ENCODE data around the gene PAQR4. TPM values are rescaled to one million over a fixed set of nuclear protein-coding genes. Genes with fewer than 3 reads are reported as not detected.

The PAQR4 gene
- total and polyA plus RNA-seq, 8 donors: 2.7 to 43.2 (median 9.7) TPM

- H3K36me3 ChIP-seq: peaks cover 0 to 37% (median 32%) of the 10 kb centered on the region in 4 donors
- TF ChIP-seq CTCF (IDR thresholded peaks at IDR 0.05) (no peak), POLR2AphosphoS5 (IDR thresholded peaks at IDR 0.05) (no peak), EP300 (IDR thresholded peaks at IDR 0.05) (no peak), POLR2A (IDR thresholded peaks at IDR 0.05) (no peak)
- H3K27ac ChIP-seq: no peak overlapping the region
- DNase-seq: no peak
- peaks cover 1 to 23% (median 20%) of the 10 kb centered on the region in 3 donors for H3K27me3 ChIP-seq
- no peaks in the 10 kb centered on the region for H3K9me3 ChIP-seq
- intact Hi-C loops (cut with DNase I; ENCODE audit: low total_unique reads): no loop called here
- WGBS, 5 donors: 83 to 89% (median 86%) methylated on average over 13 to 16 of the region's 16 CpGs
- no peak overlapping the region for H3K4me3 ChIP-seq
- H3K4me1 ChIP-seq: no peaks in the 10 kb centered on the region
These were observed 18.4 kb upstream of the PAQR4 start for GRCh38 chr16:2950773-2951172.

GRCh38 chr16:2952679-2953078 is 16.5 kb upstream of the PAQR4 start:
- no peaks in the 10 kb centered on the region for H3K9me3 ChIP-seq
- DNase-seq: no peak
- H3K4me3 ChIP-seq: no peak overlapping the region
- WGBS, 5 donors: 41 to 59% (median 55%) methylated on average over 10 to 11 of the region's 11 CpGs
- peaks cover 6 to 39% (median 33%) of the 10 kb centered on the region in 3 donors for H3K27me3 ChIP-seq
- TF ChIP-seq POLR2A (IDR thresholded peaks at IDR 0.05) (no peak), CTCF (IDR thresholded peaks at IDR 0.05) (no peak)
- H3K4me1 ChIP-seq: no peaks in the 10 kb centered on the region
- H3K27ac ChIP-seq: no peak overlapping the region
- H3K36me3 ChIP-seq: peaks cover 0 to 31% (median 22%) of the 10 kb centered on the region in 4 donors
- intact Hi-C loops (cut with DNase I; ENCODE audit: low total_unique reads): no loop called here

- DNase-seq: no peak
- H3K36me3 ChIP-seq: peaks cover 0 to 18% (median 14%) of the 10 kb centered on the region in 4 donors
- 45 to 55% (median 53%) methylated on average over 25 to 31 of the region's 31 CpGs for WGBS, 5 donors
- no peak overlapping the region for H3K27ac ChIP-seq
- H3K4me1 ChIP-seq: peaks cover 0 to 2% (median 0%) of the 10 kb centered on the region in 4 donors
- no peak overlapping the region for H3K4me3 ChIP-seq
- intact Hi-C loops (cut with DNase I; ENCODE audit: low total_unique reads): no loop called here
- TF ChIP-seq POLR2AphosphoS5 (IDR thresholded peaks at IDR 0.05) (no peak), POLR2A (IDR thresholded peaks at IDR 0.05) (no peak), CTCF (IDR thresholded peaks at IDR 0.05) (no peak), EP300 (IDR thresholded peaks at IDR 0.05) (no peak)
- H3K27me3 ChIP-seq: peaks cover 6 to 50% (median 33%) of the 10 kb centered on the region in 3 donors
- H3K9me3 ChIP-seq: no peaks in the 10 kb centered on the region
These were observed 15.2 kb upstream of the PAQR4 start for GRCh38 chr16:2953706-2954627.

GRCh38 chr16:2954656-2955381 is 14.3 kb upstream of the PAQR4 start:
- no peaks in the 10 kb centered on the region for H3K9me3 ChIP-seq
- no peak overlapping the region for H3K27ac ChIP-seq
- no peak overlapping the region for H3K4me3 ChIP-seq
- TF ChIP-seq EP300 (IDR thresholded peaks at IDR 0.05): no peak
- no peak for TF ChIP-seq POLR2AphosphoS5 (IDR thresholded peaks at IDR 0.05)
- no peak for TF ChIP-seq CTCF (IDR thresholded peaks at IDR 0.05)
- TF ChIP-seq POLR2A (IDR thresholded peaks at IDR 0.05): no peak
- DNase-seq: no peak
- intact Hi-C loops (cut with DNase I; ENCODE audit: low total_unique reads): no loop called here
- H3K27me3 ChIP-seq: peaks cover 6 to 59% (median 33%) of the 10 kb centered on the region in 3 donors
- 24 to 62% (median 48%) methylated on average over 11 to 26 of the region's 26 CpGs for WGBS, 5 donors
- peaks cover 0 to 10% (median 6%) of the 10 kb centered on the region in 4 donors for H3K36me3 ChIP-seq
- peaks cover 0 to 8% (median 0%) of the 10 kb centered on the region in 4 donors for H3K4me1 ChIP-seq
